B cell (primary cell): Measurements from ENCODE around the gene NUMB. TPM values are rescaled to one million over a fixed set of nuclear protein-coding genes. Genes with fewer than 3 reads are reported as not detected.

Source experiments
- ATAC-seq: fragments of 200-7000 bp; cut with Tn5 transposase; one replicate; pipeline ENCODE4 v1.10.0; 2021; ENCODE audit warnings: low read depth, mild to moderate bottlenecking, moderate number of reproducible peaks, moderate library complexity
- CTCF ChIA-PET: fragments of 350-600 bp; sonication (Branson Sonifier 250); formaldehyde crosslinking; loops from one replicate; lab custom pipeline; 2021; ENCODE audit warnings: antibody characterized with exemption, inconsistent platforms; lab: Charles Lee
- POLR2A ChIA-PET: fragments of 350-600 bp; sonication (Branson Sonifier 250); formaldehyde crosslinking; loops from one replicate; lab custom pipeline; 2021; ENCODE audit warnings: antibody characterized with exemption; lab: Charles Lee
- DNase-seq: peaks from one replicate; pipeline ENCODE4 v3.0.0; 2013
- H2AFZ ChIP-seq: 2 replicates; pipeline ENCODE4 v1.6.1; 2012; ENCODE audit warnings: mild to moderate bottlenecking, low read depth, low read length; ENCODE audit not compliant: insufficient read depth, poor library complexity, severe bottlenecking
- H3K27ac ChIP-seq, 2 donors: 1 replicate in 1 of 2; 2 replicates in 1 of 2; pipeline ENCODE4 v1.5.1; 2012 to 2013; ENCODE audit warnings: low read length in 2 of 2, mild to moderate bottlenecking in 2 of 2, moderate library complexity in 1 of 2
- H3K27me3 ChIP-seq, 4 experiments: fragments of 200-600 bp in 1 of 4; sonication (generic) in 1 of 4; replicated peaks in 1 of 4; 1 replicate in 2 of 4; 2 replicates in 2 of 4; pipeline versions ENCODE4 v1.6.1 to v1.7.0; 2013 to 2016; ENCODE audit warnings: low read length in 3 of 4, mild to moderate bottlenecking in 2 of 4, mixed read lengths in 1 of 4, moderate library complexity in 1 of 4; ENCODE audit not compliant: insufficient read depth in 4 of 4, control insufficient read depth in 3 of 4; ENCODE audit errors: control extremely low read depth in 1 of 4
- H3K36me3 ChIP-seq, 2 experiments: replicated peaks in 1 of 2; 1 replicate in 1 of 2; 2 replicates in 1 of 2; pipeline versions ENCODE4 v1.6.1 to v1.7.1; 2013; ENCODE audit warnings: low read length in 1 of 2; ENCODE audit not compliant: insufficient read depth in 2 of 2, control insufficient read depth in 1 of 2; ENCODE audit errors: control extremely low read depth in 1 of 2, extremely low read depth in 1 of 2
- H3K4me1 ChIP-seq, 2 donors: fragments of 200-600 bp in 1 of 2; sonication (generic) in 1 of 2; 1 replicate in 1 of 2; 2 replicates in 1 of 2; pipeline versions ENCODE4 v1.5.1 to v1.6.1; 2013 to 2017; ENCODE audit warnings: low read length in 2 of 2; ENCODE audit not compliant: control insufficient read depth in 2 of 2, insufficient read depth in 2 of 2
- H3K4me2 ChIP-seq: replicated peaks from 2 replicates; pipeline ENCODE3; 2012; ENCODE audit warnings: mild to moderate bottlenecking, low read depth, low read length; ENCODE audit not compliant: poor library complexity, severe bottlenecking
- H3K4me3 ChIP-seq, 5 experiments: fragments of 200-600 bp in 1 of 5; sonication (generic) in 1 of 5; 1 replicate in 3 of 5; 2 replicates in 2 of 5; pipeline versions ENCODE4 v1.5.1 to v1.7.0; 2011 to 2016; ENCODE audit warnings: low read length in 4 of 5, mild to moderate bottlenecking in 4 of 5, low read depth in 2 of 5, control low read depth in 1 of 5, moderate library complexity in 1 of 5; ENCODE audit not compliant: insufficient read depth in 1 of 5; ENCODE audit errors: control extremely low read depth in 1 of 5, extremely low read depth in 1 of 5
- H3K79me2 ChIP-seq: fragments of 200-600 bp; sonication (generic); one replicate; pipeline ENCODE4 v1.6.0; 2016; ENCODE audit warnings: low read length; ENCODE audit not compliant: control insufficient read depth, insufficient read depth
- H3K9ac ChIP-seq: fragments of 200-600 bp; sonication (generic); 2 replicates; pipeline ENCODE4 v1.6.1; 2017; ENCODE audit warnings: mild to moderate bottlenecking, low read length, moderate library complexity
- H3K9me3 ChIP-seq, 3 donors: one replicate each; pipeline versions ENCODE4 v1.6.1 to v1.7.1; 2013; ENCODE audit warnings: low read length in 2 of 3; ENCODE audit not compliant: control insufficient read depth in 2 of 3, insufficient read depth in 1 of 3; ENCODE audit errors: control extremely low read depth in 1 of 3
- H4K20me1 ChIP-seq: 2 replicates; pipeline ENCODE4 v1.6.0; 2012; ENCODE audit warnings: mild to moderate bottlenecking, low read length; ENCODE audit not compliant: insufficient read depth, control insufficient read depth, poor library complexity, severe bottlenecking
- H3K27ac Mint-ChIP-seq: one replicate; pipeline ENCODE4 v1.8.0; 2021; ENCODE audit warnings: mixed read lengths
- H3K27me3 Mint-ChIP-seq: one replicate; pipeline ENCODE4 v1.8.0; 2021; ENCODE audit warnings: mixed read lengths
- H3K4me1 Mint-ChIP-seq: one replicate; pipeline ENCODE4 v1.8.0; 2021; ENCODE audit warnings: mixed read lengths
- H3K4me3 Mint-ChIP-seq: one replicate; pipeline ENCODE4 v1.8.0; 2021; ENCODE audit warnings: mixed read lengths
- H3K9me3 Mint-ChIP-seq: one replicate; pipeline ENCODE4 v1.8.0; 2022; ENCODE audit warnings: mixed read lengths; ENCODE audit not compliant: insufficient read depth
- EZH2 ChIP-seq: IDR thresholded peaks from 2 replicates; pipeline ENCODE4 v1.6.1; 2012; ENCODE audit warnings: borderline replicate concordance, low read depth, mild to moderate bottlenecking, moderate library complexity, low read length; ENCODE audit not compliant: insufficient read depth, poor library complexity, severe bottlenecking
- WGBS: methylation state at CpG from one replicate; pipeline ENCODE4 v1.1.5; 2013; ENCODE audit warnings: missing lambda C conversion rate; ENCODE audit not compliant: insufficient coverage; 5-methylcytosine and 5-hydroxymethylcytosine counted together
- intact Hi-C: fragments of 100-400 bp; cut with micrococcal nuclease; formaldehyde crosslinking; loops from one replicate; pipeline ENCODE4 v1.10.0; 2022
- polyA plus RNA-seq: library from polyadenylated mRNA; depleted of rRNA; stranded (reverse); fragments of >200 nt; gene quantifications from 2 replicates; pipeline ENCODE4 v1.2.3, GENCODE V29; 2012
- total RNA-seq, 2 donors: library from RNA; stranded (reverse); fragments of 120-200 nt in 1 of 2; gene quantifications; 1 replicate in 1 of 2; 2 replicates in 1 of 2; pipeline versions ENCODE4 v1.2.3 to v1.2.4, GENCODE V29; 2013 to 2022
- TF ChIP-seq, protein P1 (sequence below): fragments of 200-600 bp; IDR thresholded peaks from one replicate; pipeline ENCODE4 v1.8.0; 2022; ENCODE audit warnings: antibody characterized with exemption, mild to moderate bottlenecking

The NUMB gene
- total and polyA plus RNA-seq, 2 donors (not counting 1 experiment from before 2014, with no cell fraction given) = 63.4 to 102 TPM

DNA sequence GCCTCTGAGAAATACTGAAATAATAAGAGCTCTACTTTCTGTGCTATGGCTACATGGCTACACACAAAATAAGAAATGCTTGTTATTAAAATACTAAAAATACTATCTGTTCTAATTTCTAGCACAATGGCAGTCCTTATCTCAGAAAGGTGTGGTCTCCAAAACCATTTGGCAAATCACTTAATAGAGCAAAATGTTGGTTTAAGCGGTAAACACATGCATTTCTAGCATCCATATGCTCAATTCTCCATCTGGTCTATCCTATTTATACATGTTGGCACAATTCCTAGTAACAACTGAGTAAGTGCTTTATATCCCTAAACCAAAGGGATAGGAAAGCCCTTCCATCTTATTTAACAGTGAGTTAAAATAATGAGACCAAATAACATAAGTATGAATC is 114.0 kb downstream of the NUMB start:
- Mint-ChIP-seq H3K27me3 (no peaks in the 10 kb centered on the region), H3K4me1 (peaks cover 6% of the 10 kb centered on the region), H3K4me3 (no peak overlapping the region), H3K9me3 (no peaks in the 10 kb centered on the region), H3K27ac (no peak overlapping the region)
- Histone ChIP-seq H3K9me3 (no peaks in the 10 kb centered on the region), H2AFZ (no peak overlapping the region), H3K36me3 (peaks cover 3 to 19% of the 10 kb centered on the region in 2 experiments), H3K79me2 (peaks cover 48% of the 10 kb centered on the region), H3K9ac (no peak overlapping the region), H3K4me2 (no peak overlapping the region), H3K27me3 (no peaks in the 10 kb centered on the region), H3K4me3 (no peak overlapping the region), H3K27ac (no peak overlapping the region), H4K20me1 (peaks cover 24% of the 10 kb centered on the region), H3K4me1 (no peaks in the 10 kb centered on the region)
- POLR2A ChIA-PET = no interaction called here
- no peak for ATAC-seq
- no peak for DNase-seq
- CTCF ChIA-PET = interaction anchor here (3.2 kb wide), 1 partner anchor 49 kb away, joined by 10 read pairs; no protein-coding TSS in a partner anchor
- no CpG with 5 or more reads among the region's 1 CpG for WGBS
- intact Hi-C loops = no loop called here
- TF ChIP-seq, protein P1, sequence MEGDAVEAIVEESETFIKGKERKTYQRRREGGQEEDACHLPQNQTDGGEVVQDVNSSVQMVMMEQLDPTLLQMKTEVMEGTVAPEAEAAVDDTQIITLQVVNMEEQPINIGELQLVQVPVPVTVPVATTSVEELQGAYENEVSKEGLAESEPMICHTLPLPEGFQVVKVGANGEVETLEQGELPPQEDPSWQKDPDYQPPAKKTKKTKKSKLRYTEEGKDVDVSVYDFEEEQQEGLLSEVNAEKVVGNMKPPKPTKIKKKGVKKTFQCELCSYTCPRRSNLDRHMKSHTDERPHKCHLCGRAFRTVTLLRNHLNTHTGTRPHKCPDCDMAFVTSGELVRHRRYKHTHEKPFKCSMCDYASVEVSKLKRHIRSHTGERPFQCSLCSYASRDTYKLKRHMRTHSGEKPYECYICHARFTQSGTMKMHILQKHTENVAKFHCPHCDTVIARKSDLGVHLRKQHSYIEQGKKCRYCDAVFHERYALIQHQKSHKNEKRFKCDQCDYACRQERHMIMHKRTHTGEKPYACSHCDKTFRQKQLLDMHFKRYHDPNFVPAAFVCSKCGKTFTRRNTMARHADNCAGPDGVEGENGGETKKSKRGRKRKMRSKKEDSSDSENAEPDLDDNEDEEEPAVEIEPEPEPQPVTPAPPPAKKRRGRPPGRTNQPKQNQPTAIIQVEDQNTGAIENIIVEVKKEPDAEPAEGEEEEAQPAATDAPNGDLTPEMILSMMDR = no peak
- no peak for TF ChIP-seq EZH2

DNA sequence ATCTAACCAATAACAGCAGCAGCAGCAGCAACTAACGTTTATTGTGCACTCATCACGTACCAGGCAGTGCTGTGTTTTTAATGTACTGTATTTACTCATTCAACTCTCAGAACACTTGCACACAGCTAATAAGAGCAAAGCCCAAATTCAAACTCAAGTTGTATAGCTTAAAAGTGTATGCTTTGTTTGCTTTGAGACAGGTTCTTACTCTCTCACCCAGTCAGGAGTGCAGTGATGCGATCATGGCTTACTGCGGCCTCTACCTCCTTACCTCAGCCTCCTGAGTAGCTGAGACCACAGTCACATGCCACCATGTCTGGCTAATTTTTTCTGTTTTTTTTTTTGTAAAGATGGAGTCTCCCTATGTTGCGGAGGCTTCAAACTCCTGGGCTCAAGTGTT is 115.7 kb downstream of the NUMB start:
- Histone ChIP-seq H3K4me2 (no peak overlapping the region), H3K9me3 (no peaks in the 10 kb centered on the region), H2AFZ (no peak overlapping the region), H3K9ac (no peak overlapping the region), H3K79me2 (peaks cover 41% of the 10 kb centered on the region), H3K27me3 (no peaks in the 10 kb centered on the region), H3K36me3 (peaks cover 2 to 14% of the 10 kb centered on the region in 2 experiments), H3K4me1 (no peaks in the 10 kb centered on the region), H3K4me3 (no peak overlapping the region), H3K27ac (no peak overlapping the region), H4K20me1 (peaks cover 24% of the 10 kb centered on the region)
- Mint-ChIP-seq H3K9me3 (no peaks in the 10 kb centered on the region), H3K4me3 (no peak overlapping the region), H3K27me3 (no peaks in the 10 kb centered on the region), H3K27ac (no peak overlapping the region), H3K4me1 (peaks cover 8% of the 10 kb centered on the region)
- WGBS = no CpG with 5 or more reads among the region's 5 CpGs
- POLR2A ChIA-PET = no interaction called here
- TF ChIP-seq, protein P1 = no peak
- TF ChIP-seq EZH2 = no peak
- ATAC-seq (no peak), DNase-seq (no peak)
- CTCF ChIA-PET = interaction anchor here (1.0 to 3.2 kb wide), 2 partner anchors 47 kb away, joined by 5 to 10 read pairs; no protein-coding TSS in a partner anchor
- intact Hi-C loops = no loop called here
